NAMALWA (cell line): Measurements from ENCODE around the gene TGFBR2.

Experiments used
- DNase-seq: peaks from one replicate; pipeline ENCODE4 v3.0.0-alpha.2; 2015; ENCODE audit warnings: low spot score

Gene TGFBR2

GRCh38 chr3:30602946-30603345 is 3.5 kb upstream of the TGFBR2 start:
- peak; percentile 61 for DNase-seq

- DNase-seq = peak; percentile 58
Observed at GRCh38 chr3:30604093-30604492, 2.3 kb upstream of the TGFBR2 start.

DNA sequence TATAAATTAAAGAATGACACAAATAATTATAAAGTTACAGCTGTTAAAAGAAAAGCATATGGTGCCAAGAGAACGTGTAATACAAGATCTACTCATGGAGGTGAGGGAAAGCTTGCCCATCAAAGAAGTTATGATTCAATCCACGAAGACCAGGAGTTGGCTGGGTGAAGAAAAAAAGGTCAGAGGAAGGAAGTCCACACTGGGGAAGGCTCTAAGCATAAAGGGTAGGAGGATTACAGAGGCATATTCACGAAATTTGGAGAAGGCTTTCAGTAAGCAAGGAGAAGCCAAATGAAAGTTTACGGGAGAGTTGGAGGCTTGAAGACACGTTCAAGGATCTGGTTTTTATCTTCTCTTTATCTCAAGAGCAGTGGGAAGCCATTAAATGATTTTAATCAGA is 1.8 kb upstream of the TGFBR2 start:
- no peak for DNase-seq

DNA sequence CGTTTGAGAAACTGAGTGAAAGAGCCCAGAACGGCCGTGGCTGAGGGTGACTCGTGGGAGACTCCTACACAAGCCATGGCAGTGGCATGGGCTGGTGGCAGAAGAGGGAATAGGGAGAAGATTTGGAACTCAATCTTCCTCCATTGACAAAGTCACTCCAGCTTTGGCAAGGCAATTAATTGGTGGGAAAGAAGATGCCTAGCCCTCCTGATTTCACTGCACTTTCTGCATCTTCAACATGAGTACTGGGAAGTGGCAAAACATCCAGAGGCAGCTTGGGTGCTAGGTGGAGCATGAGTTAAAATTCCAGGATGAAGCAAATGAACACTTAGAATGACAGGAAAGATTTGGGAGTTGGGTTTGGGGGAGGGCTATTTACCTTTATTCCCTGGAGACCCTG is 1.4 kb upstream of the TGFBR2 start:
- DNase-seq = no peak

- DNase-seq = no peak
Observed at GRCh38 chr3:30605706-30606300, 598 bp upstream of the TGFBR2 start.

DNA sequence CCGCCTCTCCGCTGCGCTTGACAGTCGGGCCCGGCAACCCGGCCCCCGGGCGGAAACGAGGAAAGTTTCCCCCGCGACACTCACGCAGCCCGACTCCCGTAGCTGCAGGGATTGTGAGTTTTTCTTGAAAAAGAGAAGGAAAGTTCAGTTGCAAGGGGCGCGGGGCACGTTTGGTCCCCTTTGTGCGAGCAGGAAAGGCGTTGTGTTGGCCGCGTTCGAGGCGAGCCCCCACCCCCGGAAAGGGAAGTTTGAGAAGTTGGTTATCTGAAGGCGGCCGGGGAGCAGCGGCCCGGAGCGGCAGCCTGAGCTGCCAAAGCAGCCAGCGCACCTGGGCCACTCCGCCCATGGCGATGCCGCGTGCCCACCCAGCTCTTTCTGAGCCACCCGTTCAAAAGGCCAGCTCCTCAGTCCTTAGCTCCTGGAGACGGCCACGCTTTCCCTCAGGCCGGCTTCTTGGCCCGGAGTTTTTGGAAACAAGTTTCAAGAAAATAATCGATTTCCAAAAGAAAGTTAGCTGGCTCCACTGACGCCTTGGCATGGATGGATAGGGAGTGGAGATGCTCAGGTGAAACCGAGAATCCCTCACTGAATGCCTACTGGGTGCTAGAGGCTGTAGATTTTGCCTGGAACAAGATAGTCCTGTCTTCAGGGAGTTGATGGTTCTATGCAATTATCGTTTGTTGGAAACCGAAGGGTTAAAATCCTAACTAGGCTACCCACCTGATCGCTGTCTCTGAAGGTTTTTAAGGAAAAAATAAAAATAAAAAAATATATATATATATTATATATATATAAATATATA is 832 bp downstream of the TGFBR2 start:
- DNase-seq = peak; percentile 82

DNA sequence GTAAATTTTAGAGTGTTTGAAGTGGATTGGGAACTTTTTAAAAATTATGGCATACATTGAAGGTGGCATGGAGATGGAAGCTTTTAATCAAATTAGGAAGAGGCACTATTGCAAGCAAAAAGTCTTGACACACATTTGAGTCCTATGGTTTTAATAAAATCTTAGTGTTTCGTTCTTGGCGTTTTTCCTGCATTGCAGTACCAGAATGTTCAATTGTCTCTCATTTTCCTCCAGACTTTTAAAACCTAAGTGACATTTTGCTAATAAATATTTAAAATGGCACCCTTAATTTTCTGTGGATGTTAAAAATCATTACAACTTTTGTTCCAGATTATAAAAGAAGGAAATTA is 2.2 kb downstream of the TGFBR2 start:
- DNase-seq = no peak

- no peak for DNase-seq
Observed at GRCh38 chr3:30609930-30610701, 3.7 kb downstream of the TGFBR2 start.

DNA sequence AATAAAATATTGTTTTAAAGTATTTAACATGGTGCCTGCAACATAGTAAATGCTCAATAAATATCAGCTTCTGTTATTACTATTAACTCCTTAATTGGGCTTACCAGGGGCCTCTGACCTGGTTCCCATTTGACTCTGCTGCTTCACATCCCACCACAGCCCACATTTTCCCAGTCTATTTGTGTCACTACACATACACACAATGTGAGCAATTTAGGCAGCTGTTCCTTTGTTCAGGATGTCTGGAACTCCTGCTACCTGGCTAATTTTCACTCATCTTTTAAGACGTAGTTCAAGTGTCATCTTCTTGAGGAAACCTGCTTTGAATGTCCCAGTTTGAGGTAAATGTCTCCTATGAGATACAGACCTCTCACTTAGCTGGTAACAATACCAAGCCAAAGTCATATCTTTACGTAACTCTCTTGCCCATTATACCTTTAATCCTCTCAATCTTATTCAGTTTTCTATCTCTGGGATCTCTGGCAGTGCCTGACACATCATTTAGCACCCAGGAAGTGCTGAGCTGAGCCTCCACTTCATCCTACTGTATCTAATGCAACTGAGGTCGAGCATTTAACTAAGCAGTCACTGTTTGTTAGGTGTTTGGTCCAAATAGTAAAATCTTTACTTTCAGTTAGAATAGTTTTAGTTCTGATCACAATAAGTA is 4.4 kb downstream of the TGFBR2 start:
- DNase-seq = peak; percentile 29

DNA sequence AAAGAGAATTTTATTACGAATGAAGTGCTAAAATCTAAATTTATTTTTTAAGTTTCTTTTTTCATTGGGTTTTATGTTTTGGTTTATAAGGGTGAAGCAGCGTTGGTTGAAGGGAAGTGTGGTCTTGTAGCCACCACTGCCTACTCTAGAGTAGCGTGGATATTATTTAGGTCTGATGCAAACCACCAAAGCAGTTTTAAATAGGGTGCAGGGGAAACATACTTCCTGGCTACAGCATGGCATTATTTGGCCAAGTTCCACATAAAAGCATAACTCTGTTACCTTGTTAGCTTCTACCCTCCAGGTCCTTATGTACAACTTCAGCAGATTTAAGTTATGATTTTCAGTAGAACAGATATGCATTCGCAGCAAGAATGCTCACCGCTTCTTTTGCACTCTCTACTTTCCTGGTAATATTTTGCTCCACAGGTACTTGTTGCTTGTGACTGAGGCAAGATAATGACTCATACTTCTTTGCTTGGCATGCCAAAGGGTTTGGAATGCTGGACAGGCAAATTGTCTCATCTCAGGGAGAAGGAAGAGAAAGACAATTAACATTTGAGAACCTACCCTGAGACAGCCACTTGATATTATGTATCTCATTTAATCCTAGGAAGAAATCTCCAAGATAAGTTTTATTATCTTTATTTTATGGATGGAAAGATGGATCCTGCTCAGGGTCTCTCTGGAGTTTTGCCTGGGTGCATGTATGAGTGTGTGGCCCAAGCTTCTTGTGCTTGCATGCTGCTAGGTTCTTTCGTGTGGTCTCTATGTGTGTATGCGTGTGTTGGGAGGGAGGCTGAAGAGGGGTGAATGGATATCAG is 5.4 kb downstream of the TGFBR2 start:
- peak; percentile 26 for DNase-seq

- DNase-seq = no peak
Observed at GRCh38 chr3:30612437-30613132, 6.2 kb downstream of the TGFBR2 start.

GRCh38 chr3:30613133-30613825 is 6.9 kb downstream of the TGFBR2 start:
- no peak for DNase-seq

DNA sequence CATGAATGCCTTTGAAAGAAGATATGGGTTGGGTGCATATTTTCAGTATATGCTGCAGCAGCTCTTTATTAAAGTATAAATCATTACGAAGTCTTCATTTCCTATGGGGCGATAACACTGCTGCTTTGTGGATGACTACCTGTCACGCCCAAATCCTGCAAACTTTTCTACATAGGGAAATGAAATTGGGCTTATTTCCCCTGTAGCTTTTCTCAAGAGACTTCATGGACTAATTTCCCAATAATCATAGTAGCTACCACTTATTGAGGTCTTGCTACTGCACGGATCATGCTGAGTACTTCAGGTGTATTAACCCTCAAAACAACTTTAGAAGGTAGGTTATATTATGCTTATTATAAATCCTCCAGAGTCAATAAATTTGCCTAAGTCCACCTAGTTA is 8.0 kb downstream of the TGFBR2 start:
- no peak for DNase-seq

DNA sequence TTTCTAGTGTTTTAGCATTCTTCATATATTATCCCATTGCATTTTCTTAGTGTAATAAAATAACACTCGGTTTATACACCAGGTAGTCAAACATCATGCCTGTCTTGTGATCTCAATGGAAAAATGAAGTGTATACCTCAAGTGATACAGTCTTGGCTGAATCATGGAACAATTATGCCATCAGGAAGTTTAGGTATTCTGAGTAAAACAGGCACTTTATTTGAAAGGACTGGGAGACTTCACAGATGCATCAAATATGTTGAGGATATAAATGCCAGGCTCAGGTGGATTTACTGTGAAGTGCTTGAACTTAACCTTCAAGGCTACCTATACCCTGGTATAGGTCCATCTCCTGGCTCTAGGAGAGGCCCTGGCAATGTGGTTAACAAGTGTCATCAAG is 8.5 kb downstream of the TGFBR2 start:
- DNase-seq = no peak

GRCh38 chr3:30615615-30616346 is 9.4 kb downstream of the TGFBR2 start:
- DNase-seq = no peak

DNA sequence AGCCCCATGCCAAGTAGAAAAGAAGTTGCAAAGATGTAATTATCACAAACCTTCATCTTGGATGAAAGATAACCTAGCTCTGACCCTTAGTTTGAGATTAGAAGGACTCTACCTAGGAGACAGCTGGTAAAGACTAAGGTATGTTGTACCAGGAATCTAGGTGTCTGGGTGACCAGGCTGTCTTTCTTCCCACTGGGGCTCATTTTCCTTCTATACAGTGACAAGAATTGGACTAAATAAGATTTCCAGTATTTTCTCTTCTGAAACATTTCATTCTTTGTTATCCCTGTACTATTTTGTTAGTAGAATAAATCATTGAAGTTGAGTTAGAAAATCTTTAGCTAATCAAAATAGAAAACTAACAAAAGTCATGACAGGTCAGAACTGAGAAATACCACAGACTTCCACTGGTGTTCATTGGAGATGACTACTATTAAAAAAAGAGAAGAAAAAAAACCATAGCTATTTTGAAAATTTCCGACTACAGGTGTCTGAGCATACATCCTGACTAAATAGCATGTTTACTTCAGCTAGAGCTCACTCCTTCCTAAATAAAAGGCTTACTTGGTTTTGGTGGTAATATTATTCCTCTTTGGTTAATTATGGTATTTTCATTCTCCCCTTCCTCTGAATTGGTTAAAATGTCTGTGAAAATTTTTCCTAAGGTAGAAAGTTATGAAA is 10.1 kb downstream of the TGFBR2 start:
- no peak for DNase-seq

DNA sequence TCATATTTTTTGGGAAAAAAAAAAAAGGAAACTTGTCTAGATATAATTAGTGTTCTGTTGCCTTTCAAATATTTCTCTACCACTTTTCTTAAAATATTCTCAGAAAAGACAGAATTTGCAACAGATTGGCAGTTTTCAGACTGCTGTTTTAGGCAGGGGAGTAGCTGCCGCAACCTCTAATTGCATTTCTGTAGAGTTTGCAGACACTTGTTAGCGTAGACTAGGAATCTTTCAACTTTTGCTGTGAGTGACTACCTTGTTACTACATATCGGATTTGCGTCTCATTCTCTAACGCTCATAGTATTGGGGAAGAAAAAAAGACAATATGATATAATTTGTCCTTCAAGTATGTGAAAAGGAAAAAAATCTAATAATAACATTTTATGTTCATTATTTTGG is 10.7 kb downstream of the TGFBR2 start:
- DNase-seq = no peak

GRCh38 chr3:30617653-30618052 is 11.3 kb downstream of the TGFBR2 start:
- DNase-seq = no peak

DNA sequence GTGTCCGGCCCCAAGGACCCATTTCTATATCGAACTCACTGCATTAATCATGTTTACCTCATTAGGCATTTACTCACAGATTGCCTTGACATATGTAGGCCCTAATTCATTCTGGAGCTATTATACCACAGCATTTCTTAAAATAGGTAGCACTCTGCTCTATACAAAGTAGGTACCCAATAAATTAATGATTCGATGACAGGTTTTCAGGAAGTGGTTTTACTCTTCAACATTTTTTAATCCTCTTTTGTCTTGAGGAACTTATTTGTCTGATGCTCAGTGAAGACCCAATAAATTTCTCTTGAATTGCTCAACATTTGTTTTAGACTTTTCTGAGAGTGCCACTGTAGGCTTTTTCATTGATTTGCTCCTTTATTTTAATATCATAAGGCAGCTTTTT is 12.1 kb downstream of the TGFBR2 start:
- DNase-seq = no peak
